COLO829 (cell line): Measurements from ENCODE around the gene SLC16A5.

Experiments
- DNase-seq: peaks from one replicate; pipeline ENCODE4 v3.0.0; 2012; ENCODE audit warnings: low spot score

Gene SLC16A5

DNA sequence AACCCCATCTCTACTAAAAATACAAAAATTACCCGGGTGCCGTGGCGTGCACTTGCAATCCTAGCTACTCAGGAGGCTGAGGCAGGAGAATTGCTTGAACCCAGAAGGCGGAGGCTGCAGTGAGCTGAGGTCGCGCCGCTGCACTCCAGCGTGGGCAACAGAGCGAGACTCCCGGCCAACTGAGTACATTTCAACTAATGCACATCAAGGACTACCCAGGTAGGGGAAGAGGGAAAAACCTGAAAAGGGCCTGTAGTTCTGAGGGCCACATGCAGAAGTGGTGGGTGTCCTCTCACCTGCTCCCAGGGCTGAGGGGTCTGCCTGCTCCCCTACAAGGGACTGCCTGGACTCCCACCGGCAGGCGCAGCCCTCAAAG, 584 bp upstream of the SLC16A5 start:
- DNase-seq = no peak

- no peak for DNase-seq
Measured at GRCh38 chr17:75088465-75089417, 987 bp downstream of the SLC16A5 start.

DNA sequence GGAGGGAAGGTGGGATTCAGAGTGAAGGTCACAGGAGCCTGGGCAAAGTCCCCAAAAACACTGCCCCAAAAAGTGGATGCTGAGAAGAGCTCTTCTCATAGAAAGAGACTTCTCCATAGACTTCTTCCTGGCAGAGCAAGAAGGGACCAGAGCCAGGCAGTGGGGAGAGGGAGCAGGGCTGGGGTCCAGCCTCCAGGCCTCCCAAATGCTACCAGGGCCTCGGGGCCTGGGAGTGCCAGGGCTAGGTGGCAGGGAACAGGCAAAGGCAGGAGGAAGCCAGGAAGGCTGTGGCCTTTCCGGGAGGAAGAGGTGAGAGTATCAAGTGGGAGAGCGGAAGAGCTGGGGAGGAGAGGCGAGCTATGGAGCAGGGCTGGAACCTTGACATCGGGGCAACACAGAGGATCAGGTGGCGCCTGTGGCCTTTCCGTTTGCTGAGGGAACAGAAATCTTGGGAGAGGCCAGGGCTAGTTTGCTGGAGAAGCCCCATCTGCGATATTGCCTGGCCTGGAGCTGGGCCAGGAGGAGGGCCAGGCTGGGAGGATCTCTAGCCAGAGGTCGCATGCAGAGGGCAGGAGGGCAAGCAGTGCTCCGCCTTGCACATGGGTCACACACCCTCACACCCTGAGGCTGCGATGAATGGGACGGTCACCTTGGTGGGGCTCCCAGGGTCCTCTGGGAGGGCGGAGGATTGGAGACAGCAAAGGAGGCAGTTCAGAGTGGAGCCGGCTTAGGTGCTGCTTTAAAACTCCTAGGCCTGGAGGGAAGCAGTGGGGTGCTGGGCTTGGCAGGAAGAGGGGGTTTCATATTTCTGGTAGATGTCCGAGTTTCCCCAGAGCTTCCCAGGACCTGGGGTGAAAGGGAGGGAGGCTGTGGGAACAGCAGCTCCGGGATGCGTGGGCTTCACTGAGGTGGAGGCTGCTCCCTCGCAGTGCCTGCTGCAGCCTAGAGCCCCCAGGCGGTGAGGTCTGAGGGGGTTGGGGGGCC, 3.4 kb downstream of the SLC16A5 start:
- DNase-seq = no peak

- no peak for DNase-seq
Measured at GRCh38 chr17:75091855-75092327, 4.1 kb downstream of the SLC16A5 start.

DNA sequence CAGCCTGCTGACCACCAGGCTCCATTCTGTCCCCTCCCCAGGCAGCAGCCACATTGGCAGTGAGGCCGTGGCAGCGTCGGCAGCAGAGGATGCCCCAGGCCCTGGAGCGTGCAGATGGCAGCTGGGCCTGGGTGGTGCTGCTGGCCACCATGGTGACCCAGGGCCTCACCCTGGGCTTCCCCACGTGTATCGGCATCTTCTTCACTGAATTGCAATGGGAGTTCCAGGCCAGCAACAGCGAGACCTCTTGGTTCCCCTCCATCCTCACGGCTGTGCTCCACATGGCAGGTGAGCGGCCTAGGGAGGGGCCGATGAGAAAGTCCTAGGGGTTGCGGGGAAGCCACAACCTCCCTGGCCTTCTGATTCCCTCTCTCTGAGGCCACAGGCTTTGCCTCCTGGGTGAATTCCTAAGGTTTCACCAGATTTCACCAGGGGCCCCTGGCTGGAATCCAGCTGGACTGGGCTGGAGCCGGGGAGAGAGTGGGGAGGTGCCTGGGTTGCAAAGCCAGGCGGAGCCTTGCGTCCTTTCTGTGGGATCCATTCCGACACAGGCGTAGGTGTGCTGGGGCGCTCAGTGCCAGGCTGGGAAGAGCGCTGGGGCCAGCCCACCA, 5.9 kb downstream of the SLC16A5 start:
- no peak for DNase-seq

DNA sequence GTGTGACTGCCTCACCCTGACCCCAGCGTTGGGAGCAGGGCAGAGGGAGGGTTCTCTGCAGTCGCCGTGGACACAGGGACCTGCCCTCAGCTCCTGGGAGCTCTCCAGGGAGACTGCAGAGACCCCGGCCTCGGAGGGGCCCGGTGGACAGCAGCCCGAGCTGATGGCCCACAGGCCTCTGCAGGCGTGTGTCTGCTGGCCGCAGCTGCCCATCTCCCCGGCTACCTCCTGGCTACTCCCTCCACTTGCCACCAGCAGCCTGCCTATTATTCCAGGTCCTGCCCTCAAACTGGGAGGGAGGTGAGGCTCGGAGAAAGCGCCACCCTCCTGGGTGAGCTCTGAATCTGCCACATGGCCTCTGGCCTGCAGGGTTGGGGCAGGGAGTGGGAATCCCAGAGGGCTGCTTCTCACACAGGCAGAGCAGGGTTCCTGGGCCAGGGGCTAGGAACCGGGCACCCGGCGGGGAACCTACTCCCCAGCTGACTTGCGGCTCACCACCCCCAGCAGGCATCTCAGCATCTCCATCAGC, 7.2 kb downstream of the SLC16A5 start:
- DNase-seq = no peak

- DNase-seq = no peak
Measured at GRCh38 chr17:75096082-75096625, 8.4 kb downstream of the SLC16A5 start.

- no peak for DNase-seq
Measured at GRCh38 chr17:75097865-75098264, 10.1 kb downstream of the SLC16A5 start.

DNA sequence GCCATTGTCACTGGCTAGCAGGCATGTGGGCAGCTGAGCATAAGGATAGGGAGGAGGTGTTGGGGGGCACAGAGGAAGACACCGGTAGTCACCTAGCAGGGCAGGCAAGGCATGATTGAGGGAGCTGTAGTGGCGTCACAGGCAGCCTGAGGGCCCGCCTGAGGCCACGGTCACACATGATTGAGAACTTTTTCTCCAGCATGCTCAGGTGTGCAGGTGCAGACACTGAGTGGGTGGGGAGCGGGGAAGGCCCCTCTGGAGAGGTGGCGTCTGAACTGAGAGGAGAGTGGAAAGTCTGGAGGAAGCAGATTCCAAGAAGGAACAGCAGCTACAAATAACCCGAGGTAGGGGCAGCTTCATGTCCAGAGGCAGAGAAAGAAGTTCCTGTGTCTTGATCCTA, 11.1 kb downstream of the SLC16A5 start:
- DNase-seq = no peak

DNA sequence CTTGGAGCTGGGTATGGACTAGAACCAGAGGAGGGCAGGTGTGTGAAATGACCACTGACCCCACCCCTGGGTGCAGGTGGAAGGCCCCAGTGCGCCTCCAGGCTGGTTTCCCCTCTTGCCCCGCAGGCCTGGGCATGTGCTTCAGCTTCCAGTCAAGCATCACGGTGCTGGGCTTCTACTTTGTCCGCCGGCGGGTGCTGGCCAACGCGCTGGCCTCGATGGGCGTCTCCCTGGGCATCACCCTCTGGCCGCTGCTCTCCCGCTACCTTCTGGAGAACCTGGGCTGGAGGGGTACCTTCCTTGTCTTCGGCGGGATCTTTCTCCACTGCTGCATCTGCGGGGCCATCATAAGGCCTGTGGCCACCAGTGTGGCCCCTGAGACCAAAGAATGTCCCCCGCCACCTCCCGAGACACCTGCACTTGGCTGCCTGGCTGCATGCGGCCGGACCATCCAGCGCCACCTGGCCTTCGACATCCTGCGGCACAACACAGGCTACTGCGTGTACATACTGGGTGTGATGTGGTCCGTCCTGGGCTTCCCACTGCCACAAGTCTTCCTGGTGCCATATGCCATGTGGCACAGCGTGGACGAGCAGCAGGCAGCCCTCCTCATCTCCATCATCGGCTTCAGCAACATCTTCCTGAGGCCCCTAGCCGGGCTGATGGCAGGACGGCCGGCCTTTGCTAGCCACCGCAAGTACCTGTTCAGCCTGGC, 12.3 kb downstream of the SLC16A5 start:
- DNase-seq = no peak

- DNase-seq = no peak
Measured at GRCh38 chr17:75102385-75102821, 14.6 kb downstream of the SLC16A5 start.

- no peak for DNase-seq
Measured at GRCh38 chr17:75103601-75104554, 16.1 kb downstream of the SLC16A5 start.

DNA sequence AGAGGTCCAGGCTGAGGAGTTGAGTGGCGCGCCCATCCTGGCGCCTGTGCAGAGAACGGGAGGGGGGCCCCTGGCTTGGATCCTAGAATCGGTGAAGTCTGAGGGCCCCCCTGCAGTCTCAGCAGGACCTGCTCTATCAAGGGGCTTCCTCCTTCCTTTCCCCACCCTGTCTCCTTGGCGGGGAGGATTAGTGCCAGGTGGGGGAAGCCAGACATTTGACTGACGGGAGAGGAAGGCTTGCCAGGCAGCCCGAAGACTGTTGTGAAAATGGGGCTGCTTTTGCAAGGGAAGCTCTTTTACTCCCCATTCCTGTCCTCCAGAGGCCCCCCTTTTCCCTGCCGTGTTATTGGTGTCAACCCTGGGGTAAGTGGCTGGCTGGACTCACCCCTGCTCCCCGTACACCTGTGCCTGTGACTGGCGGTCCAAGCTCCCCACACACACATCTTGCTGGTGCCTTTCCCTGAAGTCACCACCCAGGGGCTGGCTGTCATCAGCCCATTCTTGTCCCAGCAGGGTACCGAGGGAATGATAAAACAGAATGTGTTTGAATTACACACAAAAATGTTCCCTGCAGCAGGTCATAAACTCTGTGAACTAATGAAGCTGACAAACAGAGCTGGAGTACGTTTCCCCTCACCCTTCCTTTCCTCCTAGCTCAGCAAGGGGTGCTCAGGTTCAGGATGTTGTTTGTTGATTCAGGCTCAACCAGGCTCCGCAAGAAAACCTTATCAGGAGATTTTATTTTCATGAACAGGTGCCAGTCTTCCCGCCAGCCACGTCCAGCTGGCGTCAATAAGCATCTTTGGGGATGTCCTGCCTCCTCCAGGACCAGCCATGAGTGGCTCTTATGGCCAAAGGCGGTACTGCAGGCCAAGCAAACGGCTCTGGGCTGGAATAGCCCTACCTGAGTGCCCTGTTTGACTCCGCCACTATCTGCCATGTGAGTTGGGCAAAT, 17.6 kb downstream of the SLC16A5 start:
- DNase-seq = no peak

DNA sequence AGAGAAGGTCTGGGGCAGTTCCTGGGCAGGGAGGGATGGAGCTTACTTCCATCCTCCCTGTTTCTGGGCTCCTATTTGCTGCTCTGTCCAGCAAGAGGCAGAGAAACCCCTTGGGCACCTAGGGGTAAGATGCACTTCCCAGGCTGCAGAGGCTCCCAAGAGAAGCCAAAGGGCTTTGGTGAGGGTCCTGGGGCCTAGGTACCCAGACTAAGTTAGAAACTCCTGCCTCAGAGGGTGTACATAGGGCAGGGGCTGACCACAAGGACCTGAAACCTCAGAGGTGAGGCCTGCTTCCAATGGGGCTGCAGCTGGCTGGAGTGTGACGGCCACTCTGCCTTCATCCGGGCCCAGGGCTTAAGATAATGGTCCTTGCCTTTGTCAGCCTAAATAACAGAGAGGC, 20.4 kb downstream of the SLC16A5 start:
- no peak for DNase-seq

- DNase-seq = no peak
Measured at GRCh38 chr17:75109046-75109406, 21.3 kb downstream of the SLC16A5 start.

DNA sequence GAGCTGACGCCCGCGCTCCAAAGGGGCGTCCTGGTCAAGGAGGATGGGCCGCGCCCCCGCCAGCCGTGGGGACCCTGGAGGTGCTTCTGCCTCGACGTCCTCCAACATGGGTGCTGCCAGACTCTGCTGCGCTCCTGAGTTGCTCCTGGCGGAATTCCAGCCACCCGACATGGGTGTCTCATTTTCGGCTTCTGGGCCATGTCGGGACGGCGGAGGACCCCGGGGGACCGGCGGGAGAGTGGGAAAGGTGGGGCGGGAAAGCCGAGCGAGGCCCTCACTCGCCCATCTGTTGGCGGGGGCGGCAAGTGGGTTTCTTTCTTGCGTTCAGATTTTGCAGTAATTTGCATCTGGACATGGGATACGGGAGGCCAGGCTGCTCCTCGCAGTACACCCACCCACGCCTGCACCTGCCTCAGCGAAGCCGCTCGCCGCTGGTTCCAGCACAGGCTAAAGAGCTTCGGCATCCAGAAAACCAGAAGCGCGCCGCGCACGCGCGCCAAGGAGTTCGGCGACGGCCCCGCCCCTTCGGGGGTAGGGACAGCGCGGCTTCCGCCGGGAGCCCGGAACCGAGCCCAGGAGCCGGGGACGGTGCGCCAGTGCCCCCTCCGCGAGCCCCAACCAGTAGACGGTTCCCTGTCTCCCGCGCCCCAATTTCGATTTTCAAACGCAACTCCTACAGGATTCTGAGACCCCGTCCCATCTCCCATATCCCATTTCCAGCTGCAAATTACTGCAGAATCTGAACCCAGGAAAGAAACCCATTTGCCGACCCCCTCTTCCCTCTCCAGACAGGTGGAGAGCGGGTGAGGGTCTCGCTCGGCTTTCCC, 21.9 kb downstream of the SLC16A5 start, which contains the start of gene ARMC7:
TSS of gene ARMC7 (plus strand) at position 563 of the 827 bp plus-strand sequence. CDS start 320 bp downstream, outside the sequence.
- DNase-seq = peak; percentile 96

DNA sequence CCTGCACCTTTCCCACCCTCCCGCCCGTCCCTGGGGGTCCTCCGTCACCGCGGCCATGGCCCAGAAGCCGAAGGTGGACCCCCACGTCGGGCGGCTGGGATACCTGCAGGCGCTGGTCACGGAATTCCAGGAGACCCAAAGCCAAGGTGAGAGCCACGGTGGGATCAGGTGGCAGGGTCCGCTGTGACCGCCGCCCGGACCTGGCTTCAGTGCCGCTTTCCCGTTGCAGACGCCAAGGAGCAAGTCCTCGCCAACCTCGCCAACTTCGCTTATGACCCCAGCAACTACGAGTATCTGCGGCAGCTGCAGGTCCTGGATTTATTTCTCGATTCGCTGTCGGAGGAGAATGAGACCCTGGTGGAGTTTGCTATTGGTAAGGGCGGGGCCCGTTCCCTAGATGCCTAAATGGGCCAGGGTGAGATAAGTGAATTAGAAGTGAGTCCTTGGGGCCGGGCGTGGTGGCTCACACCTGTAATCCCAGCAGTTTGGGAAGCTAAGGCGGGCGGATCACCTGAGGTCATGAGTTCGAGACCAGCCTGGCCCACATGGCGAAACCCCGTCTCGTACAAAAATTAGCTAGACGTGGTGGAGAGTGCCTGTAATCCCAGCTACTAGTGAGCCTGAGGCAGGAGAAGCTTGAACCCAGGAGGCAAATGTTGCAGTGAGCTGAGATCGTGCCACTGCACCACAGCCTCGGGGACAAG, 22.6 kb downstream of the SLC16A5 start:
- no peak for DNase-seq
